Lower leg skin (tissue), 4 donors: ENCODE data around the gene POLR3K. TPM values are rescaled to one million over a fixed set of nuclear protein-coding genes. Genes with fewer than 3 reads are reported as not detected.

Source experiments
- DNase-seq, 2 donors: peaks; one replicate each; pipeline ENCODE4 v3.0.0-alpha.2; 2019; ENCODE audit warnings: low spot score in 2 of 2
- H3K4me3 ChIP-seq: fragments of 200-600 bp; sonication (generic); 2 replicates; pipeline ENCODE4 v1.5.1; 2017; ENCODE audit warnings: mild to moderate bottlenecking, low read depth; ENCODE audit not compliant: poor library complexity, severe bottlenecking
- CTCF ChIP-seq, 3 donors: fragments of 450-650 bp; IDR thresholded peaks; one replicate each; pipeline ENCODE4 v1.5.1; 2016; ENCODE audit warnings: antibody characterized with exemption in 3 of 3, mild to moderate bottlenecking in 3 of 3, moderate library complexity in 2 of 3
- POLR2A ChIP-seq, 2 donors: fragments of 450-650 bp; IDR thresholded peaks; one replicate each; pipeline ENCODE4 v1.6.1; 2016 to 2017; ENCODE audit warnings: antibody characterized with exemption in 2 of 2, mild to moderate bottlenecking in 1 of 2, moderate library complexity in 1 of 2
- WGBS, 2 donors: methylation state at CpG; one replicate each; pipeline ENCODE4 v1.1.5; 2018; 5-methylcytosine and 5-hydroxymethylcytosine counted together
- intact Hi-C: fragments of 100-400 bp; cut with DNase I; formaldehyde crosslinking; loops from one replicate; pipeline ENCODE4 v1.15.0; 2023; ENCODE audit warnings: low total_unique reads
- total RNA-seq, 4 donors: library from RNA; depleted of rRNA; stranded (reverse); fragments of >200 nt; gene quantifications; one replicate each; pipeline ENCODE4 v1.1.0, GENCODE V29; 2016

Gene POLR3K
- total RNA-seq, 4 donors from 2014 or later = 1.1 to 6.0 (median 3.0) TPM

GRCh38 chr16:83781-84615, 30.6 kb upstream of the POLR3K start:
- TF ChIP-seq POLR2A (IDR thresholded peaks at IDR 0.05) = no peak
- TF ChIP-seq CTCF (IDR thresholded peaks at IDR 0.05) = no peak
- DNase-seq = no peak
- H3K4me3 ChIP-seq = no peak overlapping the region
- 59 to 64% methylated on average over 19 to 21 of the region's 21 CpGs for WGBS, 2 donors
- intact Hi-C loops = no loop called here

GRCh38 chr16:83060-83603, 29.7 kb upstream of the POLR3K start:
- no peak overlapping the region for H3K4me3 ChIP-seq
- TF ChIP-seq POLR2A (IDR thresholded peaks at IDR 0.05) = no peak
- intact Hi-C loops = no loop called here
- 89 to 93% methylated on average over 31 of the region's 31 CpGs for WGBS, 2 donors
- DNase-seq = no peak

- intact Hi-C loops = no loop called here
- 72 to 79% methylated on average over 26 to 32 of the region's 32 CpGs for WGBS, 2 donors
- no peak for DNase-seq
- no peak for TF ChIP-seq POLR2A (IDR thresholded peaks at IDR 0.05)
- no peak for TF ChIP-seq CTCF (IDR thresholded peaks at IDR 0.05)
- no peak overlapping the region for H3K4me3 ChIP-seq
These were observed 26.0 kb upstream of the POLR3K start for GRCh38 chr16:79151-80054.

- peak overlapping the region; percentile 70 for H3K4me3 ChIP-seq
- DNase-seq = no peak
- intact Hi-C loops = no loop called here
- TF ChIP-seq POLR2A (IDR thresholded peaks at IDR 0.05) = no peak
- WGBS, 2 donors = 8 to 16% methylated on average over 15 to 20 of the region's 36 CpGs
These were observed 25.2 kb upstream of the POLR3K start for GRCh38 chr16:78444-79150.

- DNase-seq = peak; percentile 75 to 98
- TF ChIP-seq CTCF (IDR thresholded peaks at IDR 0.05) = no peak
- TF ChIP-seq POLR2A (IDR thresholded peaks at IDR 0.05) = peak in 1 of 2 donors; percentile 32
- H3K4me3 ChIP-seq = peak within 1 kb of the TSS; percentile 70
- 0 to 1% methylated on average over 30 to 68 of the region's 83 CpGs for WGBS, 2 donors
- intact Hi-C loops = no loop called here
These were observed 24.5 kb upstream of the POLR3K start, which contains the start of gene MPG for GRCh38 chr16:77807-78443. TSS of gene MPG (plus strand) at chr16:78225. CDS start at chr16:78310, 85 bp downstream.

- WGBS, 2 donors = 9 to 49% methylated on average over 2 to 12 of the region's 31 CpGs
- intact Hi-C loops = no loop called here
- TF ChIP-seq CTCF (IDR thresholded peaks at IDR 0.05) (no peak), POLR2A (IDR thresholded peaks at IDR 0.05) (no peak)
- DNase-seq = peak in 1 of 2 donors; percentile 95
- peak overlapping the region; percentile 70 for H3K4me3 ChIP-seq
These were observed 23.9 kb upstream of the POLR3K start for GRCh38 chr16:77273-77806.
